ENCODE results near the gene HOXA5. TPM values are rescaled to one million over a fixed set of nuclear protein-coding genes. Genes with fewer than 3 reads are reported as not detected.

Gene HOXA5
- total RNA-seq, 1 donor from 2014 or later = 15.3 TPM

DNA sequence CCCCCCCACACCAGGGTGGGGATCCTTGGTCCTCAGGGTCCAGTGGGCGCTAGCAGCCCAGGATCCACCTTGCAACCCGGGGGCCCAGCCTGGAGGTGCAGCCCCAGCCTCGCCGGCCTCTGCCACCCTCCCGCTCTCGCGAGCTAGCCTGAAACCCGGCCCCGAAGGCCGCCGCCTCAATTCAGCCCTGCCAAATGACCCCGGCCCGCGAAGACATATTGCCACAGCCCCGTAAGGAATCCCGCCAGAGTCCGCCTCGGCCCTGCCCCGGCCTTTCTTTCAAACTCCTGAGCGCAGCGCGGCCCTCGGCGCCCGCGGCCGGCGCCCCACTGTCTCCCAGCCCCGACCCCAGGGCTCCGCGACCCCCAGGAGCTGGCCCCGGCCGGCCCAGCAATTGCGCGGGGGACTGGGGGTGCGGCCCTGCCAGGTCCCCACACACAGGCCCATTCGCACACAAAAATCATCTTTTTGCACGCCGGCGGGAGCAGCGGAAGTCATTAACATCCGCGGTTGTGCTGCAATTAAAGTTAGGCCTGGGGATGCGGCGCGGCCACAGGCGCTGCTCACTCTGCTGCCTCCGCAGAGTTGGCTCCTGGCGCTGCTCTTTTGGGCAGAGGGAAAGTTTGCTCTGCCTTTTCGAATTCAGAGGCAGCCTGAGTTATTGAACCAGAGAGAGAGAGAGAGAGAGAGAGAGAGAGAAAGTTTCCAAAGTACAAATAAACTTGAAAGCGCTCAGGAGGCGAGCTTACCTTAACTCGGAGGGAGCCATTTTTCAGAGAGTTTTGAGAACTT, 4.0 kb downstream of the HOXA5 start:
- no peak for DNase-seq (ENCODE audit: low spot score)

DNA sequence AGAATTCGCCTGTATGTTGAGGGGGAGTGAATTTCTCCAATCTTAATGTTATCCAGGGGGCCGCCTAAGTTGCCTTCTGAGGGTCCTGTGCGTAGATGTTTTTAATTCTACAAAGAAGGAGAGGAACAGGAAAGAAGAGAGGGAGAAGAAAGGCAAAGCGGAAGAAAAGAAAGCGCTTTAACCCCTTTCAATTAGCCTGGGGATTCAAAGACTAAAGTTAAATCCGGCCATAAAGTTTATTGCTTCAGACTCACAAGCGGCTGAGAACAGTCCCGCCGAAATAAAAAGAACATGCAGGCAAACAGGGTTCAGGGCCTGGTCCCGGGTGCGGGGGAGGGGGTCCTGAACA, 4.5 kb downstream of the HOXA5 start:
- no peak for DNase-seq (ENCODE audit: low spot score)

DNA sequence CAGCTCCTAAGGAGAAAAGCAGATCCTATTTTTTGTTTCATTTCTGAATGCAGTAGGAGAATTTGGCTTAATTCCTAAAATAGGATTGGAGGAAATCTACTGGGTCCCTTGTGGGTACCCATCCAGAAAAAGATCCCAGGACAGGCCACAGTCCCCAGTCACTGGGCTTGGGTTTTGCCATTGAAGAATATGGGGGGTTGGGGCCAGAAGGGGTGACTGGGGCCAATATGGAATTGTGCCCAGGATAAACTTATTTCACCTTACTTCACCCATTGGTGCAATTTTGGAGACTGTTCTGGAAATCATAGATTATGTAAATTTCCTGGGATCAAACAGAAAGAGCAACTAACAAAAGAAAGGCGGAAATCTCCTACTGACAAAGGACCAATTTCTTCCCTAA, 5.0 kb downstream of the HOXA5 start:
- no peak for DNase-seq (ENCODE audit: low spot score)

DNA sequence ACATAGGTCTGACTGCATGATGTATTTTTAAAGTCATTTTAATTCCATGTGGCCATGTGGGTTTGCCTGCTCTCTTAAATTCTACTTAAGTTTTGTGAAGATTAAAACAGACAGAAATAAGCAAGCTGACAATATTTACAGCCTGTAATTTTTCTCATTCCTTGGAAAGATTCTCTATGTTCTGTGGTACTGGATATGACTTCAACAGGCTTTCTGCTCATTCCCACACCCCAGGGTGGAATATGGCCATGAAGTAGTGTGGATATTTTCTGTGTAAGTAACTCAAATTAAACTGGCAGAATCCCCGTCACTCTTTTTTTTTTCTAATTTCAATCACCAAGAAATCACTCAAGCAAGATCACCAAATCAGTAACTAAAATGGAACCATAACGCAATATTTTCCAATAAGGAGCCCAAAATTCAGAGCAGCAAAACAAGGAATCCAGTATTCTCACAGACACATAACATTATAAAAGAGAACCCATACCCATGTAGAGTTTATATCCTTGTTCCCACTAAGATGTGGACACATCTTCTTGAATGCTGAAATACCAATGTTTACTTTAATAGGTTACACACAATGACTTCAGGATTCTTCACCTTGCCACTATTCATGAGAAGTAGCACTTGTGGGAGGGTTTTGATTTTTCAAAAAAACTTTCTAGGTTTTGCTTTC, 5.7 kb downstream of the HOXA5 start:
- no peak for DNase-seq (ENCODE audit: low spot score)

DNA sequence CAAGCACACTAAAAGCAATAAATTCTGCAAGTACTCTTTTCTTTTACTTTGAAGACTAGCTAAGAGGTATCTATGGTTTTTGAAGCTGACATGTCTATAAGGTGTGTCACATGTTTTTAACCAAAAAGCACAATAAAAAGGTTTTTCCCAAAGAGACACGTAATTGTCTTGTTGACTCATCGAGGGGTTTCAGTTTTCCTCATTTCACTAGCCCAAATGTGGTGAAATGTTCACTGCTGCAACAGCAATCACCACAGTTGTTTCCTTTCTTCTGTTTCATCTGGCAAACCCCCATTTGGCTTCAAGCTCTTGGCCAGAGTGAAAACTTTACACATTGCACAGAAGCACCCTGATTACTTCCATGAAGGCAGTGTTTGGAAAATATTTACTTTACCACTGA, 9.1 kb downstream of the HOXA5 start:
- DNase-seq (ENCODE audit: low spot score) = no peak

- no peak for DNase-seq (ENCODE audit: low spot score)
These were observed 9.9 kb downstream of the HOXA5 start for GRCh38 chr7:27133409-27134231.

- no peak for DNase-seq (ENCODE audit: low spot score)
These were observed 10.5 kb downstream of the HOXA5 start for GRCh38 chr7:27132978-27133377.

- DNase-seq (ENCODE audit: low spot score) = no peak
These were observed 11.3 kb downstream of the HOXA5 start for GRCh38 chr7:27132214-27132613.

DNA sequence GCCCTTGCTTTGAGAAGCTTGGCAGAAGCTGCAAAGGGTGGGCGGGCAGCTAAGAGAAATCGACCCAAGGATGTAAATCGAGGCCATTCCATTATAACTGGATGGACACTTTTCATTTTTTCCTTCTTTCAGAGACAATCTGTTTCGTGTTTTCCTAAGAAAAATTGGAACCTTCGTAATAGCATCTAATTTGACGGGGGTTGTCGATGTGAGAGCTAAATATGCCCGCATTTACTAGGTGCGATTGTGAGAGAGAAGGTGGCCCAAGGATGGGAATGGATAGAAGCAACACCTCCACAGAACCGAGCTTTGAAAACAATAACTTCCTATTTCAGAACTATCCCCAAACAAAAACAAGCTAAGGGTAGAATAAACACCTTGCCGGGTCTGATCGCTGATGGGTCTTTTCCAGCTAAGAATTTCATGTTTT, 12.1 kb downstream of the HOXA5 start:
- DNase-seq (ENCODE audit: low spot score) = no peak

DNA sequence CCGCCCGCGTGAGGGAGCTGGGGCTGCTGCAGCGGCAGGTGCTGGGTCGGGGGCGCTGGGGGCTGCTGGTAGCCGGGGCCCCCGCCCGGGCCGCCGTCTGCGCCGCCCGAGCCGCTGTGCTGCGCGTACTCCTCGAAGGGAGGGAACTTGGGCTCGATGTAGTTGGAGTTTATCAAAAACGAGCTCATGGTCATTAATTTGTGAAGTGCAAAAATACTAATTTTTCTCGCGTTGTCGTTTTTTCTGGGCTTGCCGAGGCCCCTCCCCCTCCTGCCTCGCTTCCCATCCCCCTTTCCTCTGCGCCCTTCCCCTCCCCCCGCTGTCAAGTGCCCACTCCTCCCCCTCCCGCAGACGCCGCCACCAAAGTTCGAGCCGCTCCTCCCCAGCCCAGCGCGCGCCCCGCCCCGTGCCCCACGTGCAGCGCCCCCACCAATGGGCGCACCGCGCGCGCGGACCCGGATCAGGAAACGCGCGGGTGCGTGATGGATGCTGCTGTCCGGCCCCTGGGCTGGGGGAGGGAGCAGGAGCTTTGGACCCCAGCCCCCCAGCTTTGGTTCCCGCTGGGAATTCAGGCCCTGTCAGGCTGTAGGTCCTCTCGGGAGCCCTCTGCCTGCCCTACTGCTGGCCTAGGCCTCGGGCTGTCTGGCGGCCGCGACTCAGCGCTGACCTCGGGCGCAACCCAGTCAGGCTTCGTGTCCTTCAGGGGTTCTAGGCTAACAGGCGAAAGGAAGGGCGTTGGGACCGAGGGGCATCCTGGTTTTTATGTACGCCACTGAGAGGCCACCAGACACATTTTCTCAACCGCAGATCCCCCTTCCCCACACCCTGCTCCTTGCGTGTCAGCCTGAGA, 12.7 kb downstream of the HOXA5 start, which contains the start of gene HOXA4:
TSS of gene HOXA4 (minus strand) at position 218 of the 850 bp plus-strand sequence. CDS start at position 194, 24 bp downstream.
- DNase-seq (ENCODE audit: low spot score) = peak; percentile 98

GRCh38 chr7:27129729-27130539, 13.5 kb downstream of the HOXA5 start:
- DNase-seq (ENCODE audit: low spot score) = no peak

GRCh38 chr7:27128776-27129728, 14.4 kb downstream of the HOXA5 start:
- no peak for DNase-seq (ENCODE audit: low spot score)

DNA sequence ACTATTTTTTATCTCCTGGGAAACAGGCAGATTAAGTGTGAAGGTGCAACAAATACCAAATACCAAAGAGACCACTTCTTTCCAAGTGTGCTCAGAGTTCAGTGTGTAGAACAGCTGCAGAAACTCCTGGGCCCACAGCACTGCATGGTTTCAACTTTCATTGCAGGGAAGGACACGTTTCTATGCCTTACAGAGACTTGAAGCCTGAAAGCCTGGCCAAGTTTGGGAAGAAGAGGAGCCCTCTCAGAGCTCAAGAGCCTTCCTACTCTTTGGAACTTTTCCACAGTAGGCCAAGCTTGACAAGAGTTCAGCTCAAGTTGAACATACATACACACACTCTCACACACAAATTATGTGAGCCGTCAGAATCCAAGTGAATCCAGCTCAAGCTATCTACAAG, 15.4 kb downstream of the HOXA5 start:
- no peak for DNase-seq (ENCODE audit: low spot score)

DNA sequence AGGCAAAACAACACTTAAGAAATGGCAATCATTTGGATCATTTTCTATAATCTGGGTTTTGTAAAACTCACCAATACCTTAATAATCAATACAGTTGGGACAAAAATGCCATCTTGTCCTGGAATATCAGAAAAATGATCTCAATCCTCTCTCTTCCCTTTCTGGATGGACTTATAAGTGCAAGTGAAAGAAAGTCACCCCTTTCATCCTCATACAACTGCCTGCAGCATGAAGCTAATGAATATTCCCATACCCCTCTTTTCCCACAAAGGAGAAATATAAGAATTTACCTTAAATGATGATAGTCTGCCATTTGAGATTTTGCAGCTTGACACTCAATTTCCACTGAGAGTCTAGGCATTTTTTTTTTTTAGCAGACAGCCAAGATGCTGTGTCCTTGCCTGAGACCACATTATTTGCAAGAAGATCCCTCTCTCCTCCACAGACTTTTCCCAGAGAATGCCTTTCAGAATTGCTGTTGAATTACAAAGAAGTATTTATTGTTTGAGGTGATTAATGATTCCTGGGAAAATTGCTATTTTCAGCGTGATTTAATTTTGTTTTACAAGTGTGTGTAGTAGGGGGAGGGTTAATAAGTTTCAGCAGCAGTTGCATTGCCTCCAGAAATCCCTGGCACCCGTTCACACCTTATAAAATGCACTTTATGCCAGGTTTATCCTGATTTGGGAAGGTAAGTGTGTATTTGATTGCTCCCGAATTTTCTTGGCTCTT, 16.7 kb downstream of the HOXA5 start:
- no peak for DNase-seq (ENCODE audit: low spot score)

GRCh38 chr7:27125986-27126394, 17.5 kb downstream of the HOXA5 start:
- no peak for DNase-seq (ENCODE audit: low spot score)

DNA sequence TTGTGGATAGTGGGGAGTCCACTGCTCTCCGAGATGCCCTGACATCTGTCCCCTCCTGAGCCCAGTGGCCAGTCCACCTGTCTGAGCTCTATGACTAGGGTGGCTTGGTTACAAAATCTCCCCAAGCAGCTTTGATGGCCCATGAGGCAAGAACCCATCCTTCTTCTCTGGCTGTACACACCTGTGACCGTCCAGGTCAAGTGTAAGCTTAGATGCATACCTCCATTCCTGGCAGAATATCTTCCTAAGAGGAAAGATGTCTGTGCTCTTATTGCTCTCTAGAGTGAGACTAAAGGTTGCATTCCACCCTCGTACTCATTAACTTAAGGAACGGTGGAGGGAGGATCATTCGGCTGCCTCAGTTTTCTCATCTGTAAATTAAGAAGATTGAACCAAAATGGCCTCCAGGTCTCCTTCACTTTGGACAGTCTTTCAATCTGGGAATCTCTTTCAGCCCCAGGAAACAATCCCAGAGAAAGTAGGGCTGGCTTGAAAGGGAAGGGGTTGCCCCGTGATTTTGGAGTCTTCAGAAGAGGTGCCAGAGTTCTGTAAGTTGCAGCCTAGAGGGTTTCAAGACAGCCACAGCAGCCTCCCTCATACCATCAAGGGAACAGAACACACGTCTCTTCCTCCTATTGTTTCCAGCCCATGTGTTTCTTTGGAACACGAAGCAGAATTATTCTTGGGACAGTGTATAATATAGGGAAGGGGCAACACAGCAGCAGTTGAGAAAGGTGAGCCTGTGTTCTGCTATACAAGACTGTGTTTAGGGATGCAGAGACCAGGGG, 18.4 kb downstream of the HOXA5 start:
- no peak for DNase-seq (ENCODE audit: low spot score)

All from mesenteric fat pad (tissue), 1 donor.